CD4-positive, alpha-beta T cell treated with Interferon gamma for 1 hour (primary cell): Measurements from ENCODE around the gene RASGRF1.
A peak's percentile ranks its signal among the peaks of the same experiment; 100 is the strongest.

Experiments used
- DNase-seq: peaks from one replicate; pipeline ENCODE4 v3.0.0-alpha.2; 2020

Gene RASGRF1

DNA sequence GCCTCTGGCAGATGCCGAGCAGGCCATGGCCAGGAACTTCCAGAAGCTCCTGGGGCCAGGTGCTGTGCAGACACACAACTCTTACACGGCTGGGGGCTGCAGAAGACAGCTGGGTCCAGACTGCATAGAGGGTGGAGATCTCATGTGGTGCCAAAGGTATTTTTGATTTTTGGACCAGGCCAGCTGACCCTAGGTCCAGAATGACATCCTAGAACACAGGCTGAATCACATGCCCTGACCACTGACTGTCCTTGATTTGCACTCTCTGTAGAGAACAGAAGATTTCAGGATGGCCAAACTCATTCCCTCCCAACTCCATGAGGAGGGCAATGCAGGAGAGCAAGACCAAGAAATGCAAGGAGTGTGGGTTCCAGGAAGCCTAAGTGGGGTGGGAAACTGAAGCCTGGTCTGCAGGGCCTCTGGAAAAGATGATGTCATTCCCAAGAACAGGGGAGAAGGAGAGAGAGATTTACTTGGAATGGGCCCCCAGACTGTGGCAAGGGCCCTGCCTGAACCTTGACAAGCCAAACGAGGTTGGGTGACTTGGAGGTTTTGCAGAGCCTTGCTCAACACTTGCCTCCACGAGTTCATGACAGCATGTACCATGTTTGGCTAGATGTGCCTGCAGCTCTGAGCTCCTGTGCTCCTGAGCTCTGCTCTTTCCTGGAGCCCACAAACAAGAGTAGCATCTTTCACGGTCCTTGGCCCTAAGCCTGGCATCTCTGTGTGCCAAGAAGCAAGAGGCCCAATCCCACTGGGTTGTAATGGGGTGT lies 107.2 kb downstream of the RASGRF1 start:
- no peak for DNase-seq

DNA sequence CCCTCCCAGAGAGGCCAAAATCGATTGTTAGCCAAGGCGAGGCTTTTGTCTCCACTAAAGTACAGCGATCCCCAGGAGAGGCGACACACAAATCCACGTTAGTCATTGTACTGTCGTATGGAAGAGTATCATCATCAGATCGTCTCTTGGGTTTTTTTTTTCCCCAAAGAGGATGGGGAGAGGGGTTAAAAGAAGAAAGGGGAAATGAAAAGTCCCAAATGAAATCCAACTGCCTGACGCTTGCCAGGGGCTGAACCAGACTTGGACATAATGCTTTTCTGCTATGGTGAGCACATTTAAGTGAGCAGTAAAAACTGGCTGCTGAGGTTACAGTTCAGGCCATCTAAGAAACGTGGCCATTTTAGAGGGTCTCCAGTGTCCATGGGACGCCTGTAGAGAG lies 107.8 kb downstream of the RASGRF1 start:
- DNase-seq: no peak

DNA sequence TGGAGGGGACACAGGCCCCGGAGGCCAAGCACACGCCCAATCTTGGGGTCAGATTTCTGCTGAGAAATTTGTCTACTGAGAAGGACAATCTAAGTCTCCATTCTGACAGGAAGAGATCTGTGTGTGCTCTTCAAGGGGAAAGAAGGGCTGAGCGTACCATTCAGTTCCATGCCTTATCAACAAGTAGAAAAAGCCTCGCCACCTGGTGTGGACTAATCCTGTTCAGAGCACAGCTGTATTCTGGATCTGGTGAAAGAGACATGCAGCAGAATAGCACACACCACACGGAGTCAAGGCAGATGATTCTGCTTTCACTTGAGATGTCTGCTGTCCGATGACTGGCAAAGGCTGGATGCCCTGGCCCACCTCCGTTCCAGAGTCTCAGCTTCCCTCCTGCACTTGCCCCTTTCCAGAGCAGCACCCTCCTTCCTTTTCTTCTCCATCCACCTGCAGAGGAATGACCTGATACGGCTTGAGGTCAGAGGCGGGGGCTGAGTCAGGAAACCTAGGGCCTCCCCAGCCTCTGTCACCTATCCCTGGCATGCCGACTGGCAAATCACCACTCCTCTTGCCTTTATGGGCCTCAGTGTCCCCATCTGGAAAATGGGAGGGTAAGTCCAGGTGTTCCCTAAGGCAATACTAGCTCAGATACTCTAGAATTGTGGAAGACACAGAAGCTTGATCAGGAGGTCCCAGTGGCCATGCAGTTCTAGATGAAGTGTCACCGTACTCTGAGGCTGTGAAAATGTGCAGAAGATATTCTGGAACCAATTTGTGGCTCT lies 108.9 kb downstream of the RASGRF1 start:
- no peak for DNase-seq

DNA sequence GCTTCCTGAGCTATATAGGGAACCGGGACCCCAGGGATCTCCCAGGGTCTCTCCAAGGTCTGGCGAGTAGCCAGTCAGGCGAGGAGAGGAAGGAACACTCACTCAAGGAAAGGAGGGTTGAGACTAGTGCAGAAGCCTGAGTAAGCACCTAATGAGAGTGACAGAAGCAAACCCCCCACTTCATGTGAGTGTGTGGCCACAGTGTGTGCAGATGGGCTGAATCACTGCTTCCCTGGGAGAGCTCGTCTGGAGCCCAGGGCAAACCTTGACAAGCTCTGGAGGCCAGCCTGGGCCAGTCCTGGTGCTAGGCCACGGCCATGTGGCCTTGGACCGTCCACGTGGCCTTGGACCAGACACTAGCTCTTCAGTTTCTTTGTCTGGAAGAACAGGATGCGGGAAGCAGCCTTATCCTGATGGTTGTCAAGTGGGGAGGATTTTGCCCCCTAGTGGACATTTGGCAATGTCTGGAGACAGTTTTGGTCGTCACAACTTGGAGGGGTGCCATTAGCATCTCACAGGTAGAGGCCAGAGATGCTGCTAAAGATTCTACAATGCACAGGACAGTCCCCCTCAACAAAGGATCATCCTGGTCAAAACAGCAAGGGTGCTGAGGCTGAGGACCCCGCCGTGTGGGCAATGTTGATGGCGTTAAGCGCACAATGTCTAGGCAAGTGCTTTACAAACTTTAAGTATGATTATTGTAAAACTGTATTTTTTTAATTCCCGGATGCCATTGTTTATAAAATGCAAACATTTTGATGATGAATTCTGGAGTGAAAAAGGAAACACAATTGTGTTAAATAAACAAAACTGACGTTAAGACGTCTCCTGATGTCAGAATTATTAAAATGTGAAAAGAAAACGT lies 110.9 kb downstream of the RASGRF1 start:
- no peak for DNase-seq

DNA sequence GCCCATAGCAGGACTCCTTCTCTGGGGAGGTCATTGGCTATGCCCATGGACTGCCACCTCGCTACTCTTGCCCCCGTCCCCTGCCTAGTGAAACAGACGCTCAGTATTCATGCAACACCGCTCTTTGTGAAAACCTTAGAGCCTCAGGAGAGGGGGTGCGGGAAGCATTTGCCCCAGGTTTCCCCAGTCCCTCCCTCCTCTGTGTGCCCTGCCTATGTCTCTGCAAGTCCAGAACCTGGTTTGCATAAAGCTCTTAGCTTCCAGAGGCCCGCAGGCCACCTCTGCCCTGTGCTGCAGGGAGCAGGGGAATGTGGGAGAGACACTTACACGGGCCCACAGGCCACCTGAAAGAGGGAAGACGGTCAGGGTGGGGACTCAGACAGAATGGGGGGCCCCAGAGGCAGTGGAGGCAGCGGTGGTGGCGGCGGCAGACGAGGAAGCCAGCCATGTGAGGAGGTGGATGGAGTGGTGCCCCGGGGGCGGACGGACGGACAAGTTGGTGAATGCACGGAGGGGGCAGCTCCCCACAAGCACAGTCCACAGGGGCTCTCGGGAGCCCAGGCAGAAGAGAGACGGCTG lies 111.9 kb downstream of the RASGRF1 start:
- DNase-seq: no peak

DNA sequence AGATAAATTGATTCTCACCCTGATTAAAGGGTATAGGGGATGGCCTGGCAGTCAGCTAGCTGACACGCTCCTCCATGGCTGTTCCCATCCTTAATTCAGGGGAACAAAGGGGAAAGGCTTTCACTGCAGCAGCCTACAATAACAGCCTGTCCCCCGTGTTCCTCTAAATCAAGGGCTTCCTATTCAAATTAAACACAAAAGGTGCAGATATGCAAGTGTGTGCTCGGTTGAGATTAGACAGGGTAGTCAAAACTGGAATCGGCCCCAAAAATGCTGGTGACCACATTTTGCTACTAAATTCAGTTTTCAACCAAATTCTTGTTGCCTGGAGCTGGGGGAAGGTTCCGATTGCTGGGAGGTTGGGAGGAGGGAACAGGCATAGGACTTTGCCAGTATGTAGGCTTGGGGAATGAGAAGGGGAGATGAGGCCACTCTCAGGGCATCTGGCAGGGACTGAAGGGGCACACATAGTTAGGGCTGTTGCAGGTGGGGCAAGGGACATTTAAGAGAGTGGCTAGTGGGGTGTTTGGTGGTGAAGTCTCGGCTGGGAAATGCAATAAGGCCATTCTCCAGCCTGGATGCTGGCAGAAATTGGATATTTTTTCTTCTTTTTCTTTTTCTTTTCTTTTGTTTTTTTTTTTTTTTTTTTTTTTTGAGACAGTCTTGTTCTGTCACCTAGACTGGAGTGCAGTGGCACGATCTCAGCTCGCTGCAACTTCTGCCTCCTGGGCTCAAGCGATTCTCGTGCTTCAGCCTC lies 112.8 kb downstream of the RASGRF1 start:
- no peak for DNase-seq

DNA sequence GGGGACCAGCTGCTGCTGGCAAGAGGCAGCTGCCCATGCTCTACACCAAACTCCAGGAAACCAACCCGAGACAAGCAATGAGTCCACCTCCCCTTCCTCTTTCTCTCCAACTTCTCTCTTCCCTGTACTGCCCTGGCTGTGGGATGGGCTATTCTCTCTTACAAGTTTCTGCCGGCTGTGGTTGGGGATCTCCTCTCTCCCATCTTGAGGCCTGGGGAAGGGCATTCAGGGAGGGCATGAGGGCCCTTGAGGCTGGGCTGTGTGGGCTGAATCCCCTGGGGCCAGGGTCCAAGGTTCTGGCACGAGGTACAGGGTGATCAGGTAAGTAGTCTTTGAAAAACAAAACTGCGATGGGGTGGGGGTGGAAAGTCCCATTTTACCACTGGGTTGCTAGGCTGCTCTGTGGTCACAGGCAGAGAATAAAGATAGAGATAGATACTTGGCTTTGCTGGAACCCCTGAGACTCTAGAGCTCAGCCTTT lies 113.4 kb downstream of the RASGRF1 start:
- peak; percentile 18 for DNase-seq

DNA sequence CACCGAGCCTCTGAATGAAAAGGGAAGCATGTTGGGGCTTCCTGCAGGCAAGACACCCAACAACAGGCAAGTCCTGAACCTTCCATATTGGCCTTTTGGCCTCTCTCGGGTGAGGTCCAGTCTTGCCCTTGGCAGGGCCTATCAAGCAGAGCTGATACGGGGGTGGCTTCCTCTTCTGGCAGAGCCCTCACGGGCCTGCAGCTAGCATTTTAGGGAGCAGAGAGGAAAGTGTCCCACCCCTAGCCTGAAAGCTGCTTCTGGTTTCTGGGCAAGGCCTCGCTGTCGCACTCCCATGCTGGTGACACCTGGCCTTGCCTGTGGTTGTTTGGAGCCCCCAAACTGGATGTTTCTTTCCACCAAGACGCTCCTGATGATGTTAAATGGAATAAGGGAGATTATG lies 113.9 kb downstream of the RASGRF1 start:
- DNase-seq: no peak

DNA sequence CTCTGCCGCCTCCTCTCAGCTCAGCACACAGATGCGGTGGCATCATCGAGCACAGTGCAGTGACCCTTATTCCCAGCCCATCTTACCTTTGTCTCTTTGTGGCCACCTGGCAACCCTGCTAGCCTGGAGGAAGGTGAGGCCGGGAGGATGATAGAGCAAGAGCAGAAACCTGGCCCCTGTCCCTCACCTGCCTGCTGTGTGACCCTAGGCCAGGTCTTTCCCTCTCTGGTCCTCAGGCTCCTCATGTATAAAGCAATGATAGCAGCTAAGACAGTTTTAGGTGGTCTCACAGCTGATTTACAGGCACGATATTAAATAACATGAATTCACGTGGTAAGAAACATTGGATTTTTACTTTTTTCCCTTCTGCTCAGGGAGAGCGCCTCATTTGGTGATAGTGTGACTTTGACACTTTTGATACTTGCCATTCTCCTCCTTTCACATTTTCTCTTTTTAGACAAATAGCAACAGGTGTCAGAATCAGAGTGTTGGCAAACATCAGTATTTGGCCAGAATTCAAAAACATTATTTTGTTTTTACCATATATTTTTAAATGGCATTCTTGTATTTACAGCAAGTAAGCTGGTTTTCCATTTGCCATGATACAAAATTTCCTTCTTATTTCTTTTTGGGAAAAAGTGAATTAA lies 116.2 kb downstream of the RASGRF1 start:
- DNase-seq: no peak

DNA sequence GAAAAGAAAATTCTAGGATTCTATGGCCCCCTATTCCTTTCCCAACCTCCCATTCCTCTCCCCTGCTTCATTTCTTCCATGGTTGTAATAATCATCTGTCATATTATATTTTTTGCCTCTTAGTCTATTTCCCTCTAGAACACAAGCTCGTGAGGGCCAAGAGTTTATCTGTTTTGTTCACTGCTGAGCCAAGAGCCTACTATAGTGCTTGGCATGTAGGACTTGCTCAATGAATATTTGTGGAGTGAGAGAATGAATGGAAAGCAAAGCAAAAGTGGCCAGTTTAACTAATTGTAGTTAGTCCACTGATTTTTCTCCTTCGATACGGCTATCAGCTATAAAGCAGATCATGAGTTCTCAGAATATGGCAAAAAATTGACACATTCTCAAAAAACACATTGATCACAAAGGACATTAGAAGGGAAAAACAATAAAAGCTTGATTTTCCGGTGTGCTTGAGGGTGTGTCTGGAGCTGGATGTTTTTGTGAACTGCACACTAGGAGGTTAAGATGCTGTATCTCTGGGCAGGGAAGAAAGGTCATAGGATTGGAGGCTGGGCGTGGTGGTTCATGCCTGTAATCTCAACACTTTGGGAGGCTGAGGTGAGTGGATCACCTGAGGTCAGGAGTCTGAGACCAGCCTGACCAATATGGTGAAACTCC lies 120.8 kb downstream of the RASGRF1 start:
- DNase-seq: no peak

DNA sequence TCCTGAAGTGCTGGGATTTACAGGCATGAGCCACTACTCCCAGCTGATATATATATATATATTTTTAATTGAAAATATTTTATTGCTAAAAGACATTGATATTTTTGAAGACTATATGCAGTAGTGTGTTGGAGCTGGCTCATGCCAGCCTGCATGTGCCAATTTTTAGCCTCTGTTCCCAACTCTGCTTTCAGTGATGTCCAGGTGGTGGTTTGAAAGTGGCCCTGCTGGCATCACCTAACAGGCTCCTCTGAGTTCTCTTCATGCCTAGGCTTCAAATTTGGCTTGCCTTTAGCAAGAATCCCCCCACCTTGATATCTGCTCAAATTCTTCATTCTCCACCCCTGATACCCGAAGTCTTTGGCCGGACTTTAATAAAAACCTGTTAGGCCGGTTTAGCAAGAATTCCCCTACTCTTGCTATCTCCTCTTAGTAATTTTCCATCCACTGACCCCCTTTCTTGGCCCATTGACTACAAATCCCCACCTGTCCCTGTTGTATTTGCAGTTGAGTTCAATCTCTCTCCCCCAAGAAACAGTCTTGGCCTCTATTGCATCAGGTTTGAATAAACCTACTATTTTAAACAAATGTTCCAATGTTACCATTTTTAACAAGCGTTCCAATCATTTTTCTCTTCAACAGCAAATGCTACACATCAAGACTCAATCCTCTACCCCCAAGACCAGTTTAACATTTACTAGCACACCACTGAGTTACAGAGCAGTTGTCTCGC lies 121.9 kb downstream of the RASGRF1 start:
- no peak for DNase-seq

DNA sequence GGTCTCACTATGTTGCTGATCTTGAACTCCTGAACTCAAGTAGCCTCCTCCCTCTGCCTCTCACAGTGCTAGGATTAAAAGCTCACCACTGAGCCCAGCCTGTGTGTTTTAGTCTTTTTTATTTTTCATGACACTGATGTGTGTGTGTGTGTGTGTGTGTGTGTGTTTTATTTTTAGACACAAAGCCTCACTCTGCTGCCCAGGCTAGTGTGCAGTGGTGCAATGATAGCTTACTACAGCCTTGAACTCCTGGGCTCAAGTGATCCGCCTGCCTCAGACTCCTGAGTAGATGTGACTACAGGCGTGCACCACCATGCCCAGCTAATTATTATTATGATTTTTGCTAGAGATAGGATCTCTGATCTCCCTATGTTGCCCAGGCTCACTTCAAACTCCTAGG lies 122.5 kb downstream of the RASGRF1 start:
- DNase-seq: no peak

DNA sequence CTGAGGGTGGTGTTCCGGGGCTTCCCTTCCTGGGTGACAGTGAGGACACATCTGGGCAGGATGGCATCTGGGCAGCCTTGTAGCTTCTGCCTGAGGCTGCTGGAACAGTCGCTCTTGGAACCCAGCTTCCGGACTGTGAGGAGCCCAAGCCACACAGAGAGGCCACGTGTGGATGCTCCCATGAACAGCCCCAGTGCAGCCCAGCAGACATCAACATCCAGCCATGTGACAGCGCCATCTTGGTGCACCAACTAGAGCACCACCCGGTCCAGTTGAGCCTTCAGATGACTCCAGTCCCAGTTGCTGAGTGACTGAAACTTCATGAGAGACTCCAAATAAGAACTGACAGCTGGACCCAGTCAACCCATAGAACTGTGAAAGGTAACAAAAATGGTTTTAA lies 130.3 kb downstream of the RASGRF1 start:
- DNase-seq: no peak

DNA sequence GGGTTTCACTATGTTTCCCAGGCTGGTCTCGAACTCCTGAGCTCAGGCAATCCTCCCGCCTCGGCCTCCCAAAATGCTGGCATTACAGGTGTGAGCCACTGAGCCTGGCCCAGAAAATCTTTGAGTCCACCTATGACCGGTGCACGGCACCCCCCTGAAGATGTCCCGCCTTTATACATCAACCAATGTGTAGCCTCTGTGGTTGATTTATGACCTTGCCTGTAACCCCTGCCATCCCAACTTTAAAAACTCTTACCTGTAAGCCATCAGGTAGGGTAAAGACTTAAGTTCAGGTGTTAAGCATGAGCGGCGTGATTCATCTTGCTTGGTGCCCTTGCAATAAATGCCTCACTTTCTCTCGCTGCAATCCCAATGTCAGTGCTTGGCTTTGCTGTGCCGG lies 131.2 kb downstream of the RASGRF1 start:
- no peak for DNase-seq

DNA sequence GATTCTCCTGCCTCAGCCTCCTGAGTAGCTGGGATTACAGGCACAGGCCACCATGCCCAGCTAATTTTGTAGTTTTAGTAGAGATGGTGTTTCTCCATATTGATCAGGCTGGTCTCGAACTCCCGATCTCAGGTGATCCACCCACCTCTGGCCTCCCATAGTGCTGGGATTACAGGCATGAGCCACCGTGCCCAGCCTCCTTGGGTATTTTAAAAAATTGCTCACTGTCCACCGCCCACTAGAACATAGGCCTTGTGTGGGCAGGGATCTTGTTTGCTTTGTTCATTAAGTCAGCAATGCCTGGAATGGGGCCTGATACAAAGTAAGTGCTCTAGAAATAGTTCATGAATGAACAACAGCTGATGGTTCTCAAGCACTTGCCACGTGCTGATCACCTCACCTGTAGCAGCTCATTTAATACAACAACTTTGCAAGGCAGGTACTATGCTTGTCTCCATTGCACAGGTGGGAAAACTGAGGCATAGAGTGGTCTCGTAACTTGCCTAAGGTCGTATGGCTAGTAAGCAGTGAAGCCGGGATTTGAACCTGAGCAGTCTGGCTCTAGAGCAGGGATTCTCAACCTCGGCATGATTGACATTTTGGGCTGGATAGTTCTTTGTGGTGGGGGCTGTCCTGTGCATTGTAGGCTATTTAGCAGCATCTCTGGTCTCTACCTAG lies 133.0 kb downstream of the RASGRF1 start:
- no peak for DNase-seq

DNA sequence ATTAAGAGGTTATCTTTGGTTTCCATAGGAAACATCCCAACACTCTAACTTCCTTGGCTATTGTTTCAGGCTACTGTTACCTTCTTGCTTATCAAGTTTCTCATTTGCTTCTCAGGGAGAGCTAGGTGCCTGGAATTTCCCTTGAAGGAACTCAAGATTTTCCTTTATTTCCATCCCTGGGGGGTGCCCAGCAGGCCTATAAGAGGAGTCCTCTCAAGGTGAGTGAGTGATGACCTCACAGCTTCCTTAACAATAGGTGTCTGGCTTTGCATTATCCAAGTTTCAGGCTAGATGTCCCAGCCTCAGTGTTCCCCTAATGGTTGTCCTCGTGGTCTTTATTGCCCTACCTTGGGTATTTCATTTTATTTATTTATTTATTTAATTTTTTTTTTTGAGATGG lies 133.6 kb downstream of the RASGRF1 start:
- no peak for DNase-seq

DNA sequence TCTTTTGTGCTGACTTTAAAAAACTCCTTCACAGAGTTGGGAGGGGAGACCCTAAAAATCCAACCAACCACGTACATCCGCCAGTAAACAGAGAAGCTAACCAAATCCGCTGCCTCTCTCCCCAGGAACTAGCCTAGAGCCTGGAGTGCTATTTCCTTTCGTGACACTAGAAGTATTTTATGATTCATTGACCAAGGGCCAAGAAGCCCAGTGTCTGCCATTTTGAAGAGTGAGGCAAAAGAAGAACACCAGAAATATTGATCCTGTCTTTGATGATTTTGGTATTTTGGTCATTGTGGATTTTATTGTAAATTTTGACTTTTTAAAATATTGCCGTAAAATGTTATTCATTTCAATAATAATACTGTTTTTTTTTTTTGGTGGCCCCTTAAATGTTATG lies 135.2 kb downstream of the RASGRF1 start:
- no peak for DNase-seq

DNA sequence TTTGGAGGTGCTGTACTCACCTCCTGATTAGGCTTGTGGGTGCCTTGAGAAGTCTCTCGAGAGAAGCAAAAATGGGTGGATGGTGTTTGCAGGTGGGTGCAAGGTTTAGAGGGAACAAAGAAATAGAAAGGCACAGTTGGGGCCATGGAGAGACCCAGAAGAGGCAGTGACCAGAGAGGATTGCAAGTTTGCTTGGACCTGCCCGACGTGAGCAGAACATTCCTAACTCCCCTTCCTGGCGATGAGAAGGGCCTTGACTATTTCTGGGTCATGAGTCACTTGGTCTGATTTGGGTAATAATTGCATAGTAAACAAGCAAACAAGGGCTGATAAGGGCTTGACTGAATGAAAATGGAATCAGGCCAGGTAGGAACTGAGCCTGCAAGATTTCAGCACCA lies 138.7 kb downstream of the RASGRF1 start:
- DNase-seq: no peak

DNA sequence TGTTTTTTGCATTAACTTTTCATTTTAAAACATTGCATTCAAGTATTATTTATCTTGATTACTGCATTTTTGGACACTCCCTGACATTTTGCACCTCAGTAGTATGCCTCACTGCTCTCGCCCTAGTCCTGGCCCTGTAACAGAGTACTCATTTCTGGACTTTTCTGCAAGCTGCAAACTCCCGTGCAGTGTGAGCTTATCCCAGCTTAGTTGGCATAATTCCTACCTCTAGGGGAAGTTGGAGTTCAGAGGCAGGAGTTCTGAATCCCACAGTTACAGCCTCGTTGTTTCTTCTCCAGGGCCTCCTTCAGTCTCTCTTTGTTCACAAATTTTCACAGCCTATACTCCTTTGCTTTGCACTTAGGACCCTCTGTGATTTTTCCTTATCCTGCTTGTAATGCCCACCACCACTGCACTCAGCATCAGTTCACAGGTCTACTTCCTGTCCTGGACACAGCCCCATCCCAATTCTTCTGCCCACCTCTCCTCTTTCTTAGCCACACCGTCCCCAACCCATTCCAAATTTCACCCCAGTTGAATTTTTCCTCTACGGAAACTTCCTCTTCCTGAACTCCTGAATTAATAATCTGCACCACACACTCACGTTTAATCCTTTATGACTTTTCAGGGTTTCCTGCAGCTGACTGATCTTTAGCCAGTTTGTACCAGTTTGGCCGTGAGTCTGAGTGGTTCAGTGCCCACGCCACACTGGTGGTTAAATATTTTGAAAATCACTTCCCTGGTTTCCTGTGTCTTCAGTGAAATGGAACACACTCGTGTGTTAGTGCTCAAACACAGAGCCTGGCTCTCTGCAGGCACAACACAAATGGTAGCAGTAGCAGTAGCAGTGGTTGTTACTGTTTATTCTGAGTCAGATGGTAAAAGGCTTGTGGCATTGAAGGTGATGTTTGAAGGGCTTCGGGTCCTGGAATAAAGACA lies 139.4 kb downstream of the RASGRF1 start:
- DNase-seq: no peak
